Ramos (cell line): ENCODE data around the gene PTPRN2.

Source experiments
- in situ Hi-C: fragments of 300-500 bp; cut with MboI; formaldehyde crosslinking; loops from one replicate; pipeline ENCODE4 v1.14.3; 2022; ENCODE audit warnings: low sequenced_read_pairs; ENCODE audit not compliant: unreplicated experiment

Gene PTPRN2

GRCh38 chr7:158077934-158078910 lies 509.4 kb downstream of the PTPRN2 start:
- in situ Hi-C loops, result no loop called here

GRCh38 chr7:158077151-158077840 lies 510.3 kb downstream of the PTPRN2 start:
- in situ Hi-C loops, result no loop called here

GRCh38 chr7:158076656-158077055 lies 511.0 kb downstream of the PTPRN2 start:
- in situ Hi-C loops, result no loop called here

GRCh38 chr7:158076215-158076614 lies 511.4 kb downstream of the PTPRN2 start:
- in situ Hi-C loops, result no loop called here

- in situ Hi-C loops, result no loop called here
Observed at GRCh38 chr7:158075633-158076001, 512.0 kb downstream of the PTPRN2 start.

- in situ Hi-C loops, result no loop called here
Observed at GRCh38 chr7:158074896-158075632, 512.6 kb downstream of the PTPRN2 start.

- in situ Hi-C loops, result no loop called here
Observed at GRCh38 chr7:158073845-158074840, 513.5 kb downstream of the PTPRN2 start.

- in situ Hi-C loops, result no loop called here
Observed at GRCh38 chr7:158072991-158073730, 514.5 kb downstream of the PTPRN2 start.

- in situ Hi-C loops, result no loop called here
Observed at GRCh38 chr7:158070222-158070920, 517.3 kb downstream of the PTPRN2 start.

GRCh38 chr7:158068853-158069252 lies 518.8 kb downstream of the PTPRN2 start:
- in situ Hi-C loops, result no loop called here

GRCh38 chr7:158067931-158068482 lies 519.6 kb downstream of the PTPRN2 start:
- in situ Hi-C loops, result no loop called here

GRCh38 chr7:158067219-158067930 lies 520.2 kb downstream of the PTPRN2 start:
- in situ Hi-C loops, result no loop called here

GRCh38 chr7:158066085-158066484 lies 521.5 kb downstream of the PTPRN2 start:
- in situ Hi-C loops, result no loop called here

- in situ Hi-C loops, result no loop called here
Observed at GRCh38 chr7:158065340-158065739, 522.3 kb downstream of the PTPRN2 start.

GRCh38 chr7:158064631-158065030 lies 523.0 kb downstream of the PTPRN2 start:
- in situ Hi-C loops, result no loop called here

GRCh38 chr7:158063850-158064610 lies 523.6 kb downstream of the PTPRN2 start:
- in situ Hi-C loops, result no loop called here

- in situ Hi-C loops, result no loop called here
Observed at GRCh38 chr7:158062661-158063060, 525.0 kb downstream of the PTPRN2 start.
